DND-41 (cell line): Measurements from ENCODE around the gene ZMIZ1.

Experiments used
- ATAC-seq: fragments of 200-7000 bp; cut with Tn5 transposase; 3 replicates; pipeline ENCODE4 v1.9.1; 2021; ENCODE audit warnings: low read depth; ENCODE audit not compliant: insufficient read depth
- DNase-seq: peaks from one replicate; pipeline ENCODE4 v3.0.0-alpha.2; 2020
- H2AFZ ChIP-seq: 2 replicates; pipeline ENCODE4 v1.6.0; 2012; ENCODE audit warnings: low read depth, low read length
- H3K27ac ChIP-seq: 2 replicates; pipeline ENCODE4 v1.5.1; 2012; ENCODE audit warnings: low read length, inconsistent platforms
- H3K27me3 ChIP-seq: fragments of 200-600 bp; sonication (generic); 2 replicates; pipeline ENCODE4 v1.6.0; 2012; ENCODE audit warnings: low read length, mild to moderate bottlenecking, inconsistent platforms; ENCODE audit not compliant: insufficient read depth, poor library complexity
- H3K36me3 ChIP-seq: 2 replicates; pipeline ENCODE4 v1.5.1; 2012; ENCODE audit warnings: low read length, inconsistent platforms; ENCODE audit not compliant: insufficient read depth
- H3K4me1 ChIP-seq: 2 replicates; pipeline ENCODE4 v1.5.1; 2012; ENCODE audit warnings: mild to moderate bottlenecking, low read length; ENCODE audit not compliant: insufficient read depth
- H3K4me2 ChIP-seq: 2 replicates; pipeline ENCODE4 v1.6.0; 2012; ENCODE audit warnings: mild to moderate bottlenecking, moderate library complexity, low read length, inconsistent platforms; ENCODE audit not compliant: insufficient read depth
- H3K4me3 ChIP-seq, 2 experiments: fragments of 200-600 bp in 1 of 2; shearing (Covaris generic) in 1 of 2; 2 replicates each; pipeline ENCODE4 v1.5.1; 2012 to 2016; ENCODE audit warnings: inconsistent platforms in 2 of 2, low read length in 2 of 2, mild to moderate bottlenecking in 2 of 2, low read depth in 1 of 2, moderate library complexity in 1 of 2
- H3K79me2 ChIP-seq: 2 replicates; pipeline ENCODE4 v1.6.0; 2012; ENCODE audit warnings: low read length, inconsistent platforms; ENCODE audit not compliant: insufficient read depth
- H3K9ac ChIP-seq: 2 replicates; pipeline ENCODE4 v1.6.0; 2012; ENCODE audit warnings: low read depth, mild to moderate bottlenecking, inconsistent platforms, low read length, moderate library complexity
- H3K9me3 ChIP-seq: 2 replicates; pipeline ENCODE4 v1.5.1; 2012; ENCODE audit warnings: low read length, moderate library complexity, mild to moderate bottlenecking, inconsistent platforms; ENCODE audit not compliant: insufficient read depth, severe bottlenecking
- H4K20me1 ChIP-seq: 2 replicates; pipeline ENCODE4 v1.6.0; 2012; ENCODE audit warnings: low read length; ENCODE audit not compliant: insufficient read depth
- CTCF ChIP-seq: IDR thresholded peaks from 2 replicates; pipeline ENCODE4 v1.5.1; 2012; ENCODE audit warnings: borderline replicate concordance, low read length, moderate library complexity, mild to moderate bottlenecking; ENCODE audit not compliant: poor library complexity, severe bottlenecking; ENCODE audit errors: extremely low read depth
- EZH2 ChIP-seq: IDR thresholded peaks from 3 replicates; pipeline ENCODE4 v1.6.1; 2012; ENCODE audit warnings: borderline replicate concordance, low read depth, mild to moderate bottlenecking, moderate library complexity, low read length, inconsistent platforms; ENCODE audit not compliant: severe bottlenecking

ZMIZ1 gene

DNA sequence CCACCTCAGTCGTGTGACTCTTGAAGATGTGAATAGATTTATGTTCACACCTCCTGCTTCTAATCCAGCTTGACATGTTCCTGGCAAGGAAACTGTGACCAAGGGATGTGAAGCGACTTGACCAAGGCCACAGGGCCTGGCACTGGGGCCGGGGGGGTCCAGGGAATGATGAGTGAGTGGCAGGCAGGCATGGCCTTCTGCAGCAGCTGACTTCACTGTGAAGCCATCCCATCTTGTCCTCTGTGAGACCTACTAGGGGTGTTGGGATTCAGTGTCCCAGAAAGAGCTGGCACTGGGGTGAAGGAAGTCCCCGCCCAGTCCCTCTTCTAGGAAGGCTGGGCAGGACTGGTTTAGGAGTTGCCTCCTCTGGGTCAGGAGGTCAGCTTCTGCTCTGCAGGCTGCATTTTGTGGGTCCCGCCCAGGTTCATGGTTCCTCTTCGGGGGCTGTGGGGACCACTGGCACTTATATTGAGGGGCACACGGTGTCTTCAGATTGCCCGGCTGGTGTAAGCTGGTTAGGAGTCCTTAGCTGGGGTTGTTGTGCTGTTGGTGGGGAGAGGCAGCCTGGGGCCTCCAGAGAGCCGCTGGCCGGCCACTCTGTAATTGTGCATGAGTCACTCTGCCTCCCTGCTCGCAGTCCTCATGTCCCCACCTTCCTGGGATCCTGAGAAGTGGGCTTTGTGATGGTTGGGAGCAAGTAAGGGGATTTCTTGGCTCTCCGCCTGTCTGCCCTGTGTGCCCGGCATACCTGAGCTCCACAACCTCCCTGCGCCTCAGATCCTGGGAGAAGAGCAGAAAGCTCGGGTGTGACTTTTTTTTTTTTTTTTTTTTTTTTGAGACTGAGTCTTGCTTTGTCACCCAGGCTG lies 11.0 kb downstream of the ZMIZ1 start:
- no peak overlapping the region for H2AFZ ChIP-seq
- no peak for ATAC-seq
- H3K27ac ChIP-seq = no peak overlapping the region
- H3K36me3 ChIP-seq = no peaks in the 10 kb centered on the region
- no peaks in the 10 kb centered on the region for H3K27me3 ChIP-seq
- H3K9ac ChIP-seq = no peak overlapping the region
- H4K20me1 ChIP-seq = peaks cover 96% of the 10 kb centered on the region
- peaks cover 100% of the 10 kb centered on the region for H3K79me2 ChIP-seq
- TF ChIP-seq EZH2 = no peak
- TF ChIP-seq CTCF = no peak
- DNase-seq = no peak
- H3K4me3 ChIP-seq = no peak overlapping the region
- H3K4me2 ChIP-seq = no peak overlapping the region
- H3K4me1 ChIP-seq = peaks cover 20% of the 10 kb centered on the region
- no peaks in the 10 kb centered on the region for H3K9me3 ChIP-seq

DNA sequence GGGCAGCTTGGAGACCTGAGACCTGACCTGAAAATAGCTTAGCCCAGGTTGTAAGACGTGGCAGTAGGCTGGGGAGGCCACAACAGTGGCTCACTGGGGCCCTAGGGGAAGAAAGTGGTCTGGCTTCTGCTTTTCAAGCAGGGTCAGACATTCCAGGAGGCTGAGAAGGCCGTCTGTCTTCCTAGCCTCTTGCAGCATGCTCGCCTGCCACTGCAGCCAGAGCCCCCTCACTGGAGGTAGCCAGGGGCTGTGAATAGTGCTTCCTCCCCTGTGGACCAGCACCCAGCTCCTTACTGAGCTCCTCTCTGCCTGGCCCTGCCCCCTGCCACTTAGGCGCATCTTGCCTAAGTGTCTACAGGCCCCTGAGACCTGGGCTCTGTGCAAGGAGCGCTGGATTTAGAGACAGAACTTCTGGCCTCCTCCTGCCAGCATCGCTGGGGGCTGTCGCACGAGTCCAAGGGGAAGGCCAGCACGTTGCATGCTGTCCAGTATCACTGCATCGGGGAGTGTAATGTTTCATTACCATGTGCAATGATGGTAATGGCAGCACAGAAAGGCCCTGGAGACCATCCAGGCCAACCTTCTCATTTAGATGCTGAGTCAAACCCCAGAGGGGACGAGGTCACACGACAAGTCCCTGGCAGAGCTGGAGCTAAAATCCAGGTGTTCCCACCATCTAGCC lies 12.7 kb downstream of the ZMIZ1 start:
- Histone ChIP-seq H3K4me2 (no peak overlapping the region), H3K4me3 (no peak overlapping the region), H3K9me3 (no peaks in the 10 kb centered on the region), H4K20me1 (peaks cover 95% of the 10 kb centered on the region), H3K27ac (no peak overlapping the region), H3K27me3 (no peaks in the 10 kb centered on the region), H3K79me2 (peaks cover 100% of the 10 kb centered on the region), H3K9ac (no peak overlapping the region), H3K36me3 (no peaks in the 10 kb centered on the region), H3K4me1 (peaks cover 20% of the 10 kb centered on the region), H2AFZ (no peak overlapping the region)
- no peak for DNase-seq
- ATAC-seq = no peak
- TF ChIP-seq EZH2 = no peak
- no peak for TF ChIP-seq CTCF

- DNase-seq = no peak
- Histone ChIP-seq H3K4me3 (no peak overlapping the region), H3K4me1 (peaks cover 20% of the 10 kb centered on the region), H4K20me1 (peaks cover 93% of the 10 kb centered on the region), H2AFZ (no peak overlapping the region), H3K79me2 (peaks cover 98% of the 10 kb centered on the region), H3K9ac (no peak overlapping the region), H3K27me3 (no peaks in the 10 kb centered on the region), H3K36me3 (no peaks in the 10 kb centered on the region), H3K27ac (no peak overlapping the region), H3K4me2 (no peak overlapping the region), H3K9me3 (no peaks in the 10 kb centered on the region)
- ATAC-seq = no peak
- no peak for TF ChIP-seq EZH2
- TF ChIP-seq CTCF = no peak
These were observed 13.2 kb downstream of the ZMIZ1 start for GRCh38 chr10:79082035-79082373.
